B cell (primary cell): ENCODE measurements around the gene STXBP5L. TPM values are rescaled to one million over a fixed set of nuclear protein-coding genes. Genes with fewer than 3 reads are reported as not detected.

Experiments used
- ATAC-seq: fragments of 200-7000 bp; cut with Tn5 transposase; one replicate; pipeline ENCODE4 v1.10.0; 2021; ENCODE audit warnings: low read depth, mild to moderate bottlenecking, moderate number of reproducible peaks, moderate library complexity
- CTCF ChIA-PET: fragments of 350-600 bp; sonication (Branson Sonifier 250); formaldehyde crosslinking; loops from one replicate; lab custom pipeline; 2021; ENCODE audit warnings: antibody characterized with exemption, inconsistent platforms; lab: Charles Lee
- POLR2A ChIA-PET: fragments of 350-600 bp; sonication (Branson Sonifier 250); formaldehyde crosslinking; loops from one replicate; lab custom pipeline; 2021; ENCODE audit warnings: antibody characterized with exemption; lab: Charles Lee
- DNase-seq: peaks from one replicate; pipeline ENCODE4 v3.0.0; 2013
- H2AFZ ChIP-seq: 2 replicates; pipeline ENCODE4 v1.6.1; 2012; ENCODE audit warnings: mild to moderate bottlenecking, low read depth, low read length; ENCODE audit not compliant: insufficient read depth, poor library complexity, severe bottlenecking
- H3K27ac ChIP-seq, 2 donors: 1 replicate in 1 of 2; 2 replicates in 1 of 2; pipeline ENCODE4 v1.5.1; 2012 to 2013; ENCODE audit warnings: low read length in 2 of 2, mild to moderate bottlenecking in 2 of 2, moderate library complexity in 1 of 2
- H3K27me3 ChIP-seq, 4 experiments: fragments of 200-600 bp in 1 of 4; sonication (generic) in 1 of 4; replicated peaks in 1 of 4; 1 replicate in 2 of 4; 2 replicates in 2 of 4; pipeline versions ENCODE4 v1.6.1 to v1.7.0; 2013 to 2016; ENCODE audit warnings: low read length in 3 of 4, mild to moderate bottlenecking in 2 of 4, mixed read lengths in 1 of 4, moderate library complexity in 1 of 4; ENCODE audit not compliant: insufficient read depth in 4 of 4, control insufficient read depth in 3 of 4; ENCODE audit errors: control extremely low read depth in 1 of 4
- H3K36me3 ChIP-seq, 2 experiments: replicated peaks in 1 of 2; 1 replicate in 1 of 2; 2 replicates in 1 of 2; pipeline versions ENCODE4 v1.6.1 to v1.7.1; 2013; ENCODE audit warnings: low read length in 1 of 2; ENCODE audit not compliant: insufficient read depth in 2 of 2, control insufficient read depth in 1 of 2; ENCODE audit errors: control extremely low read depth in 1 of 2, extremely low read depth in 1 of 2
- H3K4me1 ChIP-seq, 2 donors: fragments of 200-600 bp in 1 of 2; sonication (generic) in 1 of 2; 1 replicate in 1 of 2; 2 replicates in 1 of 2; pipeline versions ENCODE4 v1.5.1 to v1.6.1; 2013 to 2017; ENCODE audit warnings: low read length in 2 of 2; ENCODE audit not compliant: control insufficient read depth in 2 of 2, insufficient read depth in 2 of 2
- H3K4me2 ChIP-seq: replicated peaks from 2 replicates; pipeline ENCODE3; 2012; ENCODE audit warnings: mild to moderate bottlenecking, low read depth, low read length; ENCODE audit not compliant: poor library complexity, severe bottlenecking
- H3K4me3 ChIP-seq, 5 experiments: fragments of 200-600 bp in 1 of 5; sonication (generic) in 1 of 5; 1 replicate in 3 of 5; 2 replicates in 2 of 5; pipeline versions ENCODE4 v1.5.1 to v1.7.0; 2011 to 2016; ENCODE audit warnings: low read length in 4 of 5, mild to moderate bottlenecking in 4 of 5, low read depth in 2 of 5, control low read depth in 1 of 5, moderate library complexity in 1 of 5; ENCODE audit not compliant: insufficient read depth in 1 of 5; ENCODE audit errors: control extremely low read depth in 1 of 5, extremely low read depth in 1 of 5
- H3K79me2 ChIP-seq: fragments of 200-600 bp; sonication (generic); one replicate; pipeline ENCODE4 v1.6.0; 2016; ENCODE audit warnings: low read length; ENCODE audit not compliant: control insufficient read depth, insufficient read depth
- H3K9ac ChIP-seq: fragments of 200-600 bp; sonication (generic); 2 replicates; pipeline ENCODE4 v1.6.1; 2017; ENCODE audit warnings: mild to moderate bottlenecking, low read length, moderate library complexity
- H3K9me3 ChIP-seq, 3 donors: one replicate each; pipeline versions ENCODE4 v1.6.1 to v1.7.1; 2013; ENCODE audit warnings: low read length in 2 of 3; ENCODE audit not compliant: control insufficient read depth in 2 of 3, insufficient read depth in 1 of 3; ENCODE audit errors: control extremely low read depth in 1 of 3
- H4K20me1 ChIP-seq: 2 replicates; pipeline ENCODE4 v1.6.0; 2012; ENCODE audit warnings: mild to moderate bottlenecking, low read length; ENCODE audit not compliant: insufficient read depth, control insufficient read depth, poor library complexity, severe bottlenecking
- H3K27ac Mint-ChIP-seq: one replicate; pipeline ENCODE4 v1.8.0; 2021; ENCODE audit warnings: mixed read lengths
- H3K27me3 Mint-ChIP-seq: one replicate; pipeline ENCODE4 v1.8.0; 2021; ENCODE audit warnings: mixed read lengths
- H3K4me1 Mint-ChIP-seq: one replicate; pipeline ENCODE4 v1.8.0; 2021; ENCODE audit warnings: mixed read lengths
- H3K4me3 Mint-ChIP-seq: one replicate; pipeline ENCODE4 v1.8.0; 2021; ENCODE audit warnings: mixed read lengths
- H3K9me3 Mint-ChIP-seq: one replicate; pipeline ENCODE4 v1.8.0; 2022; ENCODE audit warnings: mixed read lengths; ENCODE audit not compliant: insufficient read depth
- CTCF ChIP-seq: fragments of 200-600 bp; IDR thresholded peaks from one replicate; pipeline ENCODE4 v1.8.0; 2022; ENCODE audit warnings: antibody characterized with exemption, mild to moderate bottlenecking
- EZH2 ChIP-seq: IDR thresholded peaks from 2 replicates; pipeline ENCODE4 v1.6.1; 2012; ENCODE audit warnings: borderline replicate concordance, low read depth, mild to moderate bottlenecking, moderate library complexity, low read length; ENCODE audit not compliant: insufficient read depth, poor library complexity, severe bottlenecking
- WGBS: methylation state at CpG from one replicate; pipeline ENCODE4 v1.1.5; 2013; ENCODE audit warnings: missing lambda C conversion rate; ENCODE audit not compliant: insufficient coverage; 5-methylcytosine and 5-hydroxymethylcytosine counted together
- intact Hi-C: fragments of 100-400 bp; cut with micrococcal nuclease; formaldehyde crosslinking; loops from one replicate; pipeline ENCODE4 v1.10.0; 2022
- polyA plus RNA-seq: library from polyadenylated mRNA; depleted of rRNA; stranded (reverse); fragments of >200 nt; gene quantifications from 2 replicates; pipeline ENCODE4 v1.2.3, GENCODE V29; 2012
- total RNA-seq, 2 donors: library from RNA; stranded (reverse); fragments of 120-200 nt in 1 of 2; gene quantifications; 1 replicate in 1 of 2; 2 replicates in 1 of 2; pipeline versions ENCODE4 v1.2.3 to v1.2.4, GENCODE V29; 2013 to 2022

Gene STXBP5L
- total and polyA plus RNA-seq, 2 donors (not counting 1 experiment from before 2014, with no cell fraction given) = not detected

GRCh38 chr3:121269389-121269788, 361.4 kb downstream of the STXBP5L start:
- H4K20me1 ChIP-seq = no peaks in the 10 kb centered on the region
- no peaks in the 10 kb centered on the region for H3K4me1 ChIP-seq
- H2AFZ ChIP-seq = no peak overlapping the region
- no CpG with 5 or more reads among the region's 1 CpG for WGBS
- no peak overlapping the region for H3K27ac ChIP-seq
- Mint-ChIP-seq H3K4me1 (no peaks in the 10 kb centered on the region), H3K27me3 (no peaks in the 10 kb centered on the region), H3K9me3 (peaks cover 8% of the 10 kb centered on the region), H3K27ac (no peak overlapping the region), H3K4me3 (no peak overlapping the region)
- no peak overlapping the region for H3K9ac ChIP-seq
- no peak overlapping the region for H3K4me3 ChIP-seq
- no peaks in the 10 kb centered on the region for H3K79me2 ChIP-seq
- H3K36me3 ChIP-seq = no peaks in the 10 kb centered on the region
- TF ChIP-seq CTCF (no peak), EZH2 (no peak)
- intact Hi-C loops = no loop called here
- POLR2A ChIA-PET = no interaction called here
- no peak for ATAC-seq
- no peak overlapping the region for H3K4me2 ChIP-seq
- CTCF ChIA-PET = no interaction called here
- H3K27me3 ChIP-seq = no peaks in the 10 kb centered on the region
- DNase-seq = no peak
- peaks cover 3 to 5% (median 3%) of the 10 kb centered on the region in 3 donors for H3K9me3 ChIP-seq

- TF ChIP-seq EZH2 (no peak), CTCF (no peak)
- Histone ChIP-seq H3K27ac (no peak overlapping the region), H3K9ac (no peak overlapping the region), H3K4me2 (no peak overlapping the region), H3K4me1 (no peaks in the 10 kb centered on the region), H3K79me2 (no peaks in the 10 kb centered on the region), H2AFZ (no peak overlapping the region), H3K4me3 (no peak overlapping the region), H3K27me3 (no peaks in the 10 kb centered on the region), H3K36me3 (no peaks in the 10 kb centered on the region), H4K20me1 (no peaks in the 10 kb centered on the region), H3K9me3 (peaks cover 4 to 7% (median 5%) of the 10 kb centered on the region in 3 donors)
- Mint-ChIP-seq H3K27me3 (no peaks in the 10 kb centered on the region), H3K4me3 (no peak overlapping the region), H3K27ac (no peak overlapping the region), H3K9me3 (peaks cover 7% of the 10 kb centered on the region), H3K4me1 (no peaks in the 10 kb centered on the region)
- no peak for DNase-seq
- ChIA-PET POLR2A (no interaction called here), CTCF (no interaction called here)
- ATAC-seq = no peak
- intact Hi-C loops = no loop called here
Observed at GRCh38 chr3:121274411-121274810, 366.4 kb downstream of the STXBP5L start.
